Amniotic stem cell (primary cell): ENCODE results near the gene LRRC28.

ENCODE experiments used
- DNase-seq: peaks from one replicate; lab custom pipeline; 2025; lab: John Stamatoyannopoulos, UW

Gene LRRC28

DNA sequence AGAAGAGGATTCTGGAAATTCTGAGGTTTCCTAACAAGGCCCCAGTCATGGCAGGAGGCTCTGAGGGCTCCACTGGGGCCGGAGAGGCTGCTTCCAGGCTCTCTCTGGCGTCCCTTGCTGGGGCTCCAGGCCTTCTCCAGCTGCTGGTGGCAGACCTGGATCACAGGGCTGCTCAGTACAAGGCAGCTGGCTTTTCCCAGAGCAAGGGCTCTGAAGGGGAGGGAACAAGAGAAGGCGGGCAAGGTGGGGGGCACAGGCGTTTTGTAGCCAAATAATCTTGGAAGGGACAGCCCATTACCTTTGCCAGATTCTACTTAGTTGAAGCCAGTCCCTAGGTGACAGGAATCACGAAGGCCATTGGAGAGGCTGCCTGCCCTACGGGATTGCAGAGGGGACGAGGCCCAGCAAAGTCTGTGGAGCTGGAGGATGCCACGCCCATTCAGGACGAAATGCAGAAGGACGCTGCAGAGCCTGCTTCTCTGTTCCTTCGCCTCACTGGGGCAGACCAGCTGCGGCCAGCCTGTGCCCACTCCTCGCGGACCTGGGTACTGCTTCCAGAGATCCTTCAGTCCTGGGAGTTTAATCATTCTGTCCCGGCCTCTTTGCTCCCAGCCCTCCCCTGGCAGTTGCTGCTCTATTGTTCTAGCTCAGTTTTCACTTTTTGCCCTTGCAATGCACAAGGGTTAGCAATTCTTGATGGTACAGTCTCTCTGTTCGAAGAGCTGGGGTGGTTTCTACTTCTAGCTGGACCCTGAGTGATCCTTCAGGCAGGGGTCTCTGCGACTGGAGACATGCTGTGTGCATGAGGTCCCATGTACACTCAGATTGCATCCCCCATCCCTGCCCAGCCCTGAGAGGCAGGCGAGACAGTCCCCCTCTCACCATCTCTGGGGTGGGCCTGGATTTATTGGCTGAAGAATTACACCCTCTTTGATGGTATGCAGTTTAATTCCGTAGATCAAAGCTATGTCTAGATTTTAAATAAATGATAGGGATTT is 165.2 kb downstream of the LRRC28 start:
- no peak for DNase-seq

DNA sequence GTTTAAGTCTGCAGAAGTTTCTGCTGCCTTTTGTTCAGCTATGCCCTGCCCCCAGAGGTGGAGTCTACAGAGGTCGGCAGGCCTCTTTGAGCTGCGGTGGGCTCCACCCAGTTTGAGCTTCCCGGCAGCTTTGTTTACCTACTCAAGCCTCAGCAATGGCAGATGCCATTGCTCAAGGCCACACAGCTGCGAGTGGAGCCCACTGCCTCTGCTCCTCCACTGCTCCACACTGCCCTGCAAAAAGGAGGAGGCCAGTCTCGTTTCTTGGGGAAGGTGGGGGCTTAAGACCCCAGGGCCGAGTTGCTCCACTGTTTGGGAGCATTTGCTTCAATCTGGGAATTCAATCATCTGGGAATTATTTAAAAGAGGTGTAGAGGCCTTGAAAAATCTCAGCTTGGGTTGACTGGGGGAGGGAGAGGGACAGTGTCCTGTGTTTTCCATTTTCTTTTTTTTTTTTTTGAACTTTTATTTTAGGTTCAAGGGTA is 169.9 kb downstream of the LRRC28 start:
- no peak for DNase-seq

- no peak for DNase-seq
Measured at GRCh38 chr15:99421758-99422157, 170.5 kb downstream of the LRRC28 start.

- no peak for DNase-seq
Measured at GRCh38 chr15:99423186-99424130, 172.2 kb downstream of the LRRC28 start.

GRCh38 chr15:99424131-99424571 is 172.9 kb downstream of the LRRC28 start:
- no peak for DNase-seq

GRCh38 chr15:99424978-99425656 is 173.8 kb downstream of the LRRC28 start:
- peak; percentile 56 for DNase-seq

- DNase-seq = no peak
Measured at GRCh38 chr15:99425657-99426301, 174.5 kb downstream of the LRRC28 start.

DNA sequence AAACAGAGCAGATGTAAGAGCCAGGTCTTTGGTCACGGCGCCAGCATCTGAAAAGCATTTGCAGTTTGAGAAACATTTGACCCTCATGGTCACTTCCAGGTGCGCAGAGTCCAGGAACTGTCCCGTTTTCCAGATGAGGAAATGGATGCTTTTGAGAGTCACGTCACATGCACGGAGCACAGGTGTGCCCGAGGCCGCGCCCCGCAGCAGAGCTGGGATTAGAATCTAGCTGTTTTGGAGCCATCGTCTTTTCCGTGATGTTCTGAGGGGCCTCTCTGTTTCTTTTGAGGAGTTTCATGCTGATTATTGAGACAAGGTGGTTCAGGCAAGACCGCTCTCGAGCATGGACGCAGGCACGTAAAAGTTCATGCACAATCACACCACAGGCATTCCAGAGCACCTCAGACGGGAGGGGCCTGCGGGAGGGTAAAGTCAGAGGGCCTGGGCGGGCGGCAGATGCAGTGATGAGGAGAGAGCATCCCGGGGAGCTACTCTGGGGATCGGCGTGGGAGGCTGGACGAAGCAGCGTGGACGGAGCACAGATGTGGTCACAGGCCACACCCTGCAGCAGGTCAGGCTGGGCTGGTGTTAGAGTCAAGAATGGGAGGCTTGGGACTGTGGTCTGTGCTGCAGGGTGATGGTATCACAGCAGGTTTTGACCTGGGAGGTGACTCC is 175.3 kb downstream of the LRRC28 start:
- DNase-seq = no peak

DNA sequence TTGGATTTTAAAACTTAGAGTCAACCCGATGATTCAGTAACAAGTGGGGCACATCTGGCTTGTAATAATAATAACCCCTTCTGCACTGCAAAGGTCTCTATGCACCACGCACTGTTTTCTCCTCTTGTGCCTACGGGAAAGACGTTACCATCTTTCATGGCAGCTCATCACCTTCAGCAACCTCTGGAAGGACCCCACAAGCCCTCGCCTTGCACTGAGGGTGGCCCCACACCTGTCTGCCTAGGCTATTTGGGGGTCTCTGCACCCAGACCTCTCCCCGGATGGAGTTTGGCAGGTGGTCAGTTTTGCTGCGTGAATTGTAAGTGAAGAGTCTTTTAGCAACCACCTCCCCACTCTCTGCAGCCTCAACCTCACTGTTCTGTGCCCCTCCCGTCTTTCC is 175.9 kb downstream of the LRRC28 start:
- no peak for DNase-seq

DNA sequence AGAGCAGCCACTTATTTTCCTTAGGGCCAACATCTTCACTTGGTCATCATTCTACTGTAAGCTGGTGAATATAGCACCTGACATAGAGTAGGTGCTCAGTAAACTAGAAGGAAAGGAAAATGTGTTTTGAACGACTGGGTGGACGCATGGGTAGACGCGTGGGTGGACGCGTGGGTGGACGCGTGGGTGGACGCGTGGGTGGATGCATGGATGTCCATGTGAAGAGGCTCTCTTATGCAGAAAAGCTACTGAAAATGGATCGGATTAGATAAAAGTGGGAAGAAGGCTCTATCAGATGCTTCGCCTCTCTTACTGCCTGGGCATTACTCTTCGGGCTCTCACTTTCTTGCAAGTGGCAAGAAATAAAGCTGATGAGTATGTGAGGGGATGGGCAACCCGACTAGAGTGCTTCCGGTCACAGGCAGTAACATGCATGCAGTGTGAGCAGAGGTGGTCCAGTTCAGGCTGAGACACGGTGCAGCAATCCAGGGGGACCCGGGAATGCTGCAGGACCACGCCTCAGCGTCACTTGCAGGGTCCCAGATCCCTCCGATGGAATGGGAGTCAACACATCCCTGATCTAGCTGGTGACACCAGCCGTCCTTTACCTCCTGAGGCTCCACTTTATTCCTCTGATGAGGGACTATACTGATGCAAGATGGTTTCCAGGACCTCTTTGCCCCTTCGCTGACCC is 176.5 kb downstream of the LRRC28 start:
- DNase-seq = no peak

GRCh38 chr15:99429681-99430081 is 178.4 kb downstream of the LRRC28 start:
- DNase-seq = no peak

- no peak for DNase-seq
Measured at GRCh38 chr15:99430881-99431401, 179.7 kb downstream of the LRRC28 start.

DNA sequence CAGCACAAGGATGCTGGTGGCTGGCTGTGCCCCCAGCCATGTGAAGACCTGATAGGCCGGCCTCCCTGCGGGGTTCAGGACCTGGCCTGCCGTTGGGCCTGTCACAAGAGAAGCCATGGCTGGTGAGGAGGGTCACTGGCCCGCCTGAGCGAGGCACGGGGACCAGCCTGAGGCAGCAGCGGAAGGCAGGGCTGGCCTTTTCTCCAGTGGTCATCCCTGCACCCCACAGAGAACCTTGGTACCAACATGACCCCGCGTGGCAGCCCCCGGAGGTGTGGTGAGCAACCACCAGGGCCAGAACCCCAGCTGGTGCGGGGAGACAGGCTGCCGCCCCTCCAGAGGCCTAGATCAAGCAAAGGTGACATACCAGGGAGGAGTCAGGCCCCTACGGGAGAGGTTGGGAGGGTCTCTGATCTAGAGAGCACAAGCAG is 180.4 kb downstream of the LRRC28 start:
- no peak for DNase-seq

DNA sequence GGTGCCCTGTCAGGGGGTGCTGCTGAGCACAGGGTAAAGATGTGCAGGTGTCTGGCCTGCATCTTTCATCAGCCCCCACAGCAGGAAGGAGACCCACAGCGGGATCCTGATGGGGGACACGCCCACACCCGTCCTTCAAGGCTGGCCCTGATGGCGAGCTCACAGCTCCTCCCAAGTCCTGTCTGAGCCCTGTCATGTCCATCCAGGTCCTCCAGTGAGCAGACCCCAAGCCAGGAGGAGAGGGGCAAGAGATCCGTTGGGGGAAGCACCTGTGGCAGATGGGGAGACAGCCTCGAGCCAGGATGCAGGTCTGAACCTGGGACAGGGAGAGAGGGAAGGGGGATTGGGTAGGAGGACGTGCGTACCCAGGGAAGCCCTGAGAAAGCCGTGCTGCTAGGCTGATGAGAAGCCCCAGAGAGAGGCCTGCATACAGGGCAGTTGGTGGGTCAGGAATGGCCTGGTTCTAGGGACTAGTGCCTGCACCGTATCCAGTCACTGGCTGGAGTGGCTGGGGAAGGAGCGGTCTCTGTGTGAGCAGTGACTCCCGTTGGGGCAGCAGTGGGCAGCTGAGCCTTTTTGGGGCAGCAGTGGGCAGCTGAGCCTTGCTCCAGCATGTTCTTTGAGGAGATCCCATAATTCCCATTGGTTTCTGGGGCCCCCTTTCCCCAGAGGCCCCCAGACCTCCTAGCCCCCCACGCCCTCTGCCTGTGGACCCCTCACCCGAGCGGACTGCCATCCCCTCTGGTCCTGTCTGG is 181.2 kb downstream of the LRRC28 start:
- DNase-seq = no peak

DNA sequence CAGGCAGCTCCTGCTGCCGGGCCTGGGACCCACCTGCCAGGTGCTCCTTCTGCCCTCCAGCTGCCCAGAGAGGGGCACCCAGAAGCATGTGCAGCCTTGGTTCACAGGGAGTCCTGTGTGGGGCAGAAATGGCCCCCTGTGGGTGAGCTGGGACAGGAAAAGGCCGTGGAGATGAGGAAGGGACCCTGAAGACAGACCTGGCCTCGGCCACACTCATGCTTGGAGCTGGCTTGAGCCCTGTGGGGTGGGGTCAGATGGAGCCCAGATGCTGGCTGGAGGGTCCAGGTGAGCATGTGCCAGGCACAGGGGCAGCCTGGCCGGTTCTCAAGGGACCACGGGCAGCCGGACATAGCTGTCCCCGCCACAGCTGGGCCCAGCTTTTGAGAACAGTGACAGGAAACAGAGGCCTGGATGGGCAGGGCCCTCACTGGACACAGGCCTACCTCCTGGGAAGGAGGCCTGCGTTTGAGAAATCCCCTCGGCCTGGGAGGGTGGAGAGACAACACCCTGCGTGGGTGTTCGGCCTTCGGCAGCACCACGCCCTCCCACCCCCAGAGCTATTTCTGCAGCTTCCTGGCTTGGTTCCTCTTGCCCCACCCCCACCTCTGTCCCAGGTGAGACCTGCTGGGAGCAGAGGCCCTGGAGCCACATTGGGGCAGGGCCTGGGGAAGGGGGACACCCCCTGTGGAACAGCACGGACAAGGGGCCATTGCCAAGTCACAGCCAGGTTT is 181.9 kb downstream of the LRRC28 start:
- DNase-seq = no peak

DNA sequence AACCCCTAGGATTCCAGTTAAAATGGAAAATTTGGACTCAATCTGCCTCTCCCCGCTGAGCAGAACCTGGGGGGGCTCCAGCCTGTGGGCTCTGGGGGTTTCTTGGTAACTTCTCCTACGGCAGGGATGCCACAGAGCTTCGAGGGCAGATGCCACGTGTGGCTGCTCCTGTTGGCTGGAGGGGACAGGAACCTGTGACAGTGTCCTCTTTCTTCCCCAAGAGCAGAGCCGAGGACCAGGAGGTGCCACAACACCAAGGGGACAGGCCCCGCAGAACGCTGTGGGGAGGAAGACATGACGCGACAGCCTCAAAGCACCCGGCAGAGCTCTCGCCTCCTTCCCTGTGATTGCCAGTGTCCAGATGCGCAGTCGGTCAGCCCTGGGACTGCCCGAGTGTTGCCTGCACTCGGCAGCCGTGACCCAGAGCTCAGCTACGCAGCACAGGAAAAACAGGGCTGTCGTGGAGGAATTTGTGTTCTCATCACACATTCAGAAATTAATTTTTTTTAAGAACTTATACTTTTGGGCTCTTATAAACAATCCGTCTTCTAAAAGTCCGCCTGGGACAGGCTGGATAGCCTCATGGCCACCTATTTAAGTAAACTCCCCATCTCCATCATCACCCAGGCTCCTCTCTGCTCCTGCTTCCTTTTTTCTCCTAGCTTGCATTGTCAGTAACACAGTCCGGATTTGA is 182.6 kb downstream of the LRRC28 start:
- DNase-seq = no peak

DNA sequence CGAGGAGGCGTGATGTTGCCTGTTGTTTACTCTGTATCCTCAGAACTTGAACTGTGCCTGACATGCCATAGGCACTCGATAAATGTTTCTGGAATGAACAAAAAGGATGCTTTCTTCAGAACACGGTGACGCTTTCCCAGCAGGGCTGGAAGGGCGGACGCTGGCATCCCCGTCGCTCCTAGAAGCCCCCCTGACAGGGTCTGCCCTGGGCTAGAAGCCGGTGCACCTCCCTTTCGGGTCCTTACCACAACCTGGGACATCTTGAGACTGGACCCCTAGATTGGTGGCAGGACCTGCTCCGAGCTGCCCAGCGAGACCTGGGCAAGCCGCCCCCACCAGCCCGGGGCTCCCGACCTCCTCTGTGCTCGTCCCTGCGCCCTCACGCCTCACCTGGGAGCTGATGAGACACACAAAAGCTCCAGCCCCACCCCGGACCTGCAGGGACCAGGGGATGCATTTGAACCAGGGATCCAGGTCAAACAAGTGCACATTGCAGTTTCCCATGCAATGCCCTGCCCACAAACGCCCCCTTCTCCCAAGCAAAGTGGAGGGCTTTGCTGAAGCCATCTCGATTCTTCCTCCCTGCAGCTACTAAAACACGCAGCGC is 183.3 kb downstream of the LRRC28 start:
- DNase-seq = no peak
